GM19328 (cell line): ENCODE results near the gene NEGR1.

ENCODE experiments used
- ATAC-seq: cut with Tn5 transposase; IDR thresholded peaks from one replicate; pipeline ENCODE4 v1.9.1; 2021; ENCODE audit warnings: mild to moderate bottlenecking, moderate library complexity; ENCODE audit not compliant: unreplicated experiment

The NEGR1 gene

GRCh38 chr1:71414179-71414578, 868.2 kb downstream of the NEGR1 start:
- ATAC-seq = no peak

GRCh38 chr1:71413441-71414175, 868.7 kb downstream of the NEGR1 start:
- ATAC-seq = no peak

GRCh38 chr1:71400050-71400449, 882.3 kb downstream of the NEGR1 start:
- ATAC-seq = no peak

- ATAC-seq = no peak
Measured at GRCh38 chr1:71399594-71399993, 882.7 kb downstream of the NEGR1 start.

GRCh38 chr1:71393301-71393700, 889.0 kb downstream of the NEGR1 start:
- ATAC-seq = no peak

GRCh38 chr1:71390518-71390917, 891.8 kb downstream of the NEGR1 start:
- no peak for ATAC-seq

- ATAC-seq = no peak
Measured at GRCh38 chr1:71377886-71378285, 904.5 kb downstream of the NEGR1 start.

- no peak for ATAC-seq
Measured at GRCh38 chr1:71372496-71372895, 909.8 kb downstream of the NEGR1 start.

GRCh38 chr1:71371581-71371980, 910.8 kb downstream of the NEGR1 start:
- ATAC-seq = no peak

GRCh38 chr1:71364236-71364635, 918.1 kb downstream of the NEGR1 start:
- ATAC-seq = no peak

- ATAC-seq = no peak
Measured at GRCh38 chr1:71362691-71363090, 919.6 kb downstream of the NEGR1 start.

GRCh38 chr1:71362076-71362475, 920.3 kb downstream of the NEGR1 start:
- ATAC-seq = no peak

GRCh38 chr1:71357708-71358107, 924.6 kb downstream of the NEGR1 start:
- no peak for ATAC-seq

GRCh38 chr1:71351438-71351837, 930.9 kb downstream of the NEGR1 start:
- no peak for ATAC-seq

GRCh38 chr1:71350805-71351204, 931.5 kb downstream of the NEGR1 start:
- no peak for ATAC-seq

- ATAC-seq = no peak
Measured at GRCh38 chr1:71350330-71350729, 932.0 kb downstream of the NEGR1 start.
